Measurements from ENCODE around the gene SLC7A9. TPM values are rescaled to one million over a fixed set of nuclear protein-coding genes. Genes with fewer than 3 reads are reported as not detected.

SLC7A9 gene
- total and polyA plus RNA-seq, 10 of the 15 experiments (the other 5 are each of a cell fraction or from before 2014, with no cell fraction given): 0.13 to 0.17 TPM; not detected in 8

DNA sequence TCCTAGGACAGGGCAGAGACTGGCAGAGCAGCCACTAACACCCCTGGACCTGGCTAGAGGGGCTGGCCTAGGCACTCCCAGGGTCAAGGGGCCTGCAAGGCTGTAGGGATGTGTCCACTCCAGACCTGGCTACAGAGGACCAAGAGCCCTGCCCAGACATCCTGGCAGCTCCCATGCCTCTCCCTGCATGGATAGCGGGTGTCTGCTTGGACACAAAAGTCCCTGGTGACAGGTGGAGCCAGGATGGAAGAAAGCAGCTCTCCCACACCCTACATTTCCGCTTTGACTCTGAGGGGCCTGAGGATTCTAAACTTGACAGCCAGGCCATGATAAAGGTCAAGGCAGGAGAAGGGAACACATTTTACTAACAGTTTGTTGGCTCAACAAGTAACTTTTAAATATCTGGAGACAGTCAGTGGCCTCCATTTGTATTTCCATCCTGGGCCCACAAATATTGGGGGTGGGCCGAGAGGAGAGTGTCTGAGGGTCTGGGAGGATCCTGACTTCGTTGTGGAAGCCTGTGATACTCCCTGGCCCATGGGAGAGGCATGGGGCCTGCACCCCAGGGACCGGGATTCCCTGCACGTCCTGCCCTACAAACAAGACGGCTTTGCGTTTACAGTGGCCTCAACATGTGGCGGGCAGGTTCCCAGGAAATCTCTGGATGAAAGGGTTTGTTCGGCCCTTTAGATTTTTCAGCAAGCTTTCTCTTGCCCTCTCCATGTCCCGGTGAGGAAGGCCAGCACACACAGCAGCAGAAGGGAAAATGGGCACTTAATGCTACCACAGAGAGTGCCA, 19.8 kb upstream of the SLC7A9 start:
- no peak for FAIRE-seq
- DNase-seq (ENCODE audit: low read depth, low spot score): no peak
- no peak overlapping the region for H3K27ac ChIP-seq (ENCODE audit: control insufficient read depth, insufficient read depth)
- no peak overlapping the region for H3K9ac ChIP-seq (ENCODE audit: control insufficient read depth, insufficient read depth, low read length)
- H4K20me1 ChIP-seq (ENCODE audit: control insufficient read depth, insufficient read depth): no peaks in the 10 kb centered on the region
- no peak overlapping the region for H2AFZ ChIP-seq (ENCODE audit: control insufficient read depth, low read depth, low read length)
- H3K4me3 ChIP-seq: no peak overlapping the region
- H3K27me3 ChIP-seq (replicated peaks in 1 of 2; ENCODE audit: control insufficient read depth in 2 of 2, insufficient read depth in 2 of 2, low read length in 1 of 2): no peaks in the 10 kb centered on the region
- in situ Hi-C loops (cut with MboI) (no loop called here), intact Hi-C loops (cut with micrococcal nuclease; ENCODE audit: unreplicated experiment) (no loop called here)
- no TSS peak for BruUV-seq (replicated peaks)
- RAD21 ChIA-PET (ENCODE audit: unreplicated experiment): no interaction called here
- H3K36me3 ChIP-seq (ENCODE audit: control insufficient read depth in 2 of 2, insufficient read depth in 2 of 2, low read length in 1 of 2): peaks cover 0 to 4% of the 10 kb centered on the region in 2 experiments; a peak in 1 of 4 replicates
- POLR2A ChIA-PET: interaction anchor here (0.6 kb wide), 1 partner anchor 60 kb away, joined by 4 read pairs; no protein-coding TSS in a partner anchor
- TF ChIP-seq NR2C2 (IDR thresholded peaks at IDR 0.05; ENCODE audit: borderline replicate concordance, control insufficient read depth, insufficient read length, low read depth) (no peak), PAX5 (IDR thresholded peaks at IDR 0.05; ENCODE audit: borderline replicate concordance, low read depth, low read length) (no peak), CREB1 (IDR thresholded peaks at IDR 0.05; ENCODE audit: low read depth) (no peak), SPI1 (IDR thresholded peaks at IDR 0.05; ENCODE audit: borderline replicate concordance, insufficient read depth, low read depth, low read length) (no peak), MTA3 (IDR thresholded peaks at IDR 0.05; ENCODE audit: borderline replicate concordance, low read length) (no peak), BMI1 (IDR thresholded peaks at IDR 0.05; ENCODE audit: borderline replicate concordance) (no peak), STAT3 (IDR thresholded peaks at IDR 0.05; ENCODE audit: low read depth, low read length) (no peak), NFXL1 (IDR thresholded peaks at IDR 0.05; ENCODE audit: borderline replicate concordance) (no peak), RFX5 (IDR thresholded peaks at IDR 0.05; ENCODE audit: low read depth, low read length) (no peak), HCFC1 (IDR thresholded peaks at IDR 0.05; ENCODE audit: low read length) (no peak)
- TF ChIP-seq, protein P1, sequence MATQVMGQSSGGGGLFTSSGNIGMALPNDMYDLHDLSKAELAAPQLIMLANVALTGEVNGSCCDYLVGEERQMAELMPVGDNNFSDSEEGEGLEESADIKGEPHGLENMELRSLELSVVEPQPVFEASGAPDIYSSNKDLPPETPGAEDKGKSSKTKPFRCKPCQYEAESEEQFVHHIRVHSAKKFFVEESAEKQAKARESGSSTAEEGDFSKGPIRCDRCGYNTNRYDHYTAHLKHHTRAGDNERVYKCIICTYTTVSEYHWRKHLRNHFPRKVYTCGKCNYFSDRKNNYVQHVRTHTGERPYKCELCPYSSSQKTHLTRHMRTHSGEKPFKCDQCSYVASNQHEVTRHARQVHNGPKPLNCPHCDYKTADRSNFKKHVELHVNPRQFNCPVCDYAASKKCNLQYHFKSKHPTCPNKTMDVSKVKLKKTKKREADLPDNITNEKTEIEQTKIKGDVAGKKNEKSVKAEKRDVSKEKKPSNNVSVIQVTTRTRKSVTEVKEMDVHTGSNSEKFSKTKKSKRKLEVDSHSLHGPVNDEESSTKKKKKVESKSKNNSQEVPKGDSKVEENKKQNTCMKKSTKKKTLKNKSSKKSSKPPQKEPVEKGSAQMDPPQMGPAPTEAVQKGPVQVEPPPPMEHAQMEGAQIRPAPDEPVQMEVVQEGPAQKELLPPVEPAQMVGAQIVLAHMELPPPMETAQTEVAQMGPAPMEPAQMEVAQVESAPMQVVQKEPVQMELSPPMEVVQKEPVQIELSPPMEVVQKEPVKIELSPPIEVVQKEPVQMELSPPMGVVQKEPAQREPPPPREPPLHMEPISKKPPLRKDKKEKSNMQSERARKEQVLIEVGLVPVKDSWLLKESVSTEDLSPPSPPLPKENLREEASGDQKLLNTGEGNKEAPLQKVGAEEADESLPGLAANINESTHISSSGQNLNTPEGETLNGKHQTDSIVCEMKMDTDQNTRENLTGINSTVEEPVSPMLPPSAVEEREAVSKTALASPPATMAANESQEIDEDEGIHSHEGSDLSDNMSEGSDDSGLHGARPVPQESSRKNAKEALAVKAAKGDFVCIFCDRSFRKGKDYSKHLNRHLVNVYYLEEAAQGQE (IDR thresholded peaks at IDR 0.05; ENCODE audit: low read depth, low read length): no peak
- TF ChIP-seq, protein P2, sequence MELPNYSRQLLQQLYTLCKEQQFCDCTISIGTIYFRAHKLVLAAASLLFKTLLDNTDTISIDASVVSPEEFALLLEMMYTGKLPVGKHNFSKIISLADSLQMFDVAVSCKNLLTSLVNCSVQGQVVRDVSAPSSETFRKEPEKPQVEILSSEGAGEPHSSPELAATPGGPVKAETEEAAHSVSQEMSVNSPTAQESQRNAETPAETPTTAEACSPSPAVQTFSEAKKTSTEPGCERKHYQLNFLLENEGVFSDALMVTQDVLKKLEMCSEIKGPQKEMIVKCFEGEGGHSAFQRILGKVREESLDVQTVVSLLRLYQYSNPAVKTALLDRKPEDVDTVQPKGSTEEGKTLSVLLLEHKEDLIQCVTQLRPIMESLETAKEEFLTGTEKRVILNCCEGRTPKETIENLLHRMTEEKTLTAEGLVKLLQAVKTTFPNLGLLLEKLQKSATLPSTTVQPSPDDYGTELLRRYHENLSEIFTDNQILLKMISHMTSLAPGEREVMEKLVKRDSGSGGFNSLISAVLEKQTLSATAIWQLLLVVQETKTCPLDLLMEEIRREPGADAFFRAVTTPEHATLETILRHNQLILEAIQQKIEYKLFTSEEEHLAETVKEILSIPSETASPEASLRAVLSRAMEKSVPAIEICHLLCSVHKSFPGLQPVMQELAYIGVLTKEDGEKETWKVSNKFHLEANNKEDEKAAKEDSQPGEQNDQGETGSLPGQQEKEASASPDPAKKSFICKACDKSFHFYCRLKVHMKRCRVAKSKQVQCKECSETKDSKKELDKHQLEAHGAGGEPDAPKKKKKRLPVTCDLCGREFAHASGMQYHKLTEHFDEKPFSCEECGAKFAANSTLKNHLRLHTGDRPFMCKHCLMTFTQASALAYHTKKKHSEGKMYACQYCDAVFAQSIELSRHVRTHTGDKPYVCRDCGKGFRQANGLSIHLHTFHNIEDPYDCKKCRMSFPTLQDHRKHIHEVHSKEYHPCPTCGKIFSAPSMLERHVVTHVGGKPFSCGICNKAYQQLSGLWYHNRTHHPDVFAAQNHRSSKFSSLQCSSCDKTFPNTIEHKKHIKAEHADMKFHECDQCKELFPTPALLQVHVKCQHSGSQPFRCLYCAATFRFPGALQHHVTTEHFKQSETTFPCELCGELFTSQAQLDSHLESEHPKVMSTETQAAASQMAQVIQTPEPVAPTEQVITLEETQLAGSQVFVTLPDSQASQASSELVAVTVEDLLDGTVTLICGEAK (IDR thresholded peaks at IDR 0.05; ENCODE audit: borderline replicate concordance): no peak
- no peaks in the 10 kb centered on the region for H3K79me2 ChIP-seq (ENCODE audit: control insufficient read depth, insufficient read depth, low read length)
- no peaks in the 10 kb centered on the region for H3K4me1 ChIP-seq (ENCODE audit: control insufficient read depth, insufficient read depth, low read length)
- SMC1A ChIA-PET (ENCODE audit: uncharacterized antibody, unreplicated experiment): no interaction called here
- ATAC-seq: no peak
- CTCF ChIA-PET: no interaction called here
- peaks cover 4% of the 10 kb centered on the region; the same call in 2 of the 3 replicates for H3K9me3 ChIP-seq (replicated peaks; ENCODE audit: control insufficient read depth, insufficient read depth, low read length)
- no peak overlapping the region for H3K4me2 ChIP-seq (ENCODE audit: control insufficient read depth, insufficient read depth)
- 80% methylated on average over 11 of the region's 11 CpGs for WGBS (ENCODE audit: insufficient coverage, insufficient replicate concordance, low lambda C conversion rate, missing lambda C conversion rate)
